IPS-NIHi11 (cell line): ENCODE data around the gene FAM107B.
A peak's percentile ranks its signal among the peaks of the same experiment; 100 is the strongest.

Source experiments
- DNase-seq: peaks from one replicate; pipeline ENCODE4 v3.0.0; 2012; ENCODE audit warnings: mixed read lengths, low spot score

FAM107B gene

GRCh38 chr10:14556285-14556956, 218.3 kb downstream of the FAM107B start:
- DNase-seq: peak; percentile 55

- peak; percentile 32 for DNase-seq
Observed at GRCh38 chr10:14555807-14556206, 218.9 kb downstream of the FAM107B start.

GRCh38 chr10:14554491-14555205, 220.0 kb downstream of the FAM107B start:
- no peak for DNase-seq

GRCh38 chr10:14554091-14554490, 220.6 kb downstream of the FAM107B start:
- peak; percentile 45 for DNase-seq

GRCh38 chr10:14553448-14553847, 221.2 kb downstream of the FAM107B start:
- DNase-seq: no peak

GRCh38 chr10:14552015-14552414, 222.7 kb downstream of the FAM107B start:
- DNase-seq: no peak

- no peak for DNase-seq
Observed at GRCh38 chr10:14550471-14550981, 224.2 kb downstream of the FAM107B start.

GRCh38 chr10:14549496-14549895, 225.2 kb downstream of the FAM107B start:
- no peak for DNase-seq

GRCh38 chr10:14548970-14549369, 225.7 kb downstream of the FAM107B start:
- DNase-seq: no peak

- peak; percentile 31 for DNase-seq
Observed at GRCh38 chr10:14548474-14548873, 226.2 kb downstream of the FAM107B start.

- DNase-seq: peak; percentile 71
Observed at GRCh38 chr10:14547816-14548215, 226.9 kb downstream of the FAM107B start.

- DNase-seq: no peak
Observed at GRCh38 chr10:14545827-14546226, 228.9 kb downstream of the FAM107B start.

GRCh38 chr10:14543904-14544210, 230.8 kb downstream of the FAM107B start:
- no peak for DNase-seq

- no peak for DNase-seq
Observed at GRCh38 chr10:14543046-14543903, 231.4 kb downstream of the FAM107B start.

- no peak for DNase-seq
Observed at GRCh38 chr10:14541379-14541778, 233.3 kb downstream of the FAM107B start.

GRCh38 chr10:14540611-14541010, 234.1 kb downstream of the FAM107B start:
- no peak for DNase-seq

- no peak for DNase-seq
Observed at GRCh38 chr10:14540062-14540461, 234.6 kb downstream of the FAM107B start.

GRCh38 chr10:14539176-14539575, 235.5 kb downstream of the FAM107B start:
- no peak for DNase-seq

GRCh38 chr10:14536241-14537213, 238.2 kb downstream of the FAM107B start:
- DNase-seq: peak; percentile 80

- no peak for DNase-seq
Observed at GRCh38 chr10:14535457-14536130, 239.1 kb downstream of the FAM107B start.

GRCh38 chr10:14534152-14534551, 240.5 kb downstream of the FAM107B start:
- DNase-seq: no peak
